Osteocyte (in vitro differentiated cells): ENCODE measurements around the gene PREX1. TPM values are rescaled to one million over a fixed set of nuclear protein-coding genes. Genes with fewer than 3 reads are reported as not detected.

Source experiments
- DNase-seq: peaks from one replicate; pipeline ENCODE4 v3.0.0; 2021; ENCODE audit warnings: mixed read lengths; ENCODE audit not compliant: unreplicated experiment; ENCODE audit errors: extremely low spot score
- H3K27ac Mint-ChIP-seq: one replicate; pipeline ENCODE4 v1.8.0; 2021; ENCODE audit warnings: mild to moderate bottlenecking, mixed read lengths; ENCODE audit not compliant: unreplicated experiment
- H3K27me3 Mint-ChIP-seq: one replicate; pipeline ENCODE4 v1.8.0; 2021; ENCODE audit warnings: mixed read lengths; ENCODE audit not compliant: unreplicated experiment
- H3K36me3 Mint-ChIP-seq: one replicate; pipeline ENCODE4 v1.8.0; 2021; ENCODE audit warnings: mixed read lengths; ENCODE audit not compliant: unreplicated experiment
- H3K4me1 Mint-ChIP-seq: one replicate; pipeline ENCODE4 v1.8.0; 2021; ENCODE audit warnings: mixed read lengths; ENCODE audit not compliant: unreplicated experiment
- H3K4me3 Mint-ChIP-seq: one replicate; pipeline ENCODE4 v1.8.0; 2021; ENCODE audit warnings: mild to moderate bottlenecking, moderate library complexity, mixed read lengths; ENCODE audit not compliant: unreplicated experiment
- H3K9me3 Mint-ChIP-seq: one replicate; pipeline ENCODE4 v1.8.0; 2021; ENCODE audit warnings: mixed read lengths; ENCODE audit not compliant: unreplicated experiment
- CTCF ChIP-seq: fragments of 200-600 bp; sonication (generic); IDR thresholded peaks from 2 replicates; pipeline ENCODE4 v1.5.0; 2021; ENCODE audit warnings: antibody characterized with exemption, mild to moderate bottlenecking, moderate library complexity
- total RNA-seq: library from RNA; stranded (reverse); gene quantifications from 2 replicates; pipeline ENCODE4 v1.2.1, GENCODE V29; 2021

The PREX1 gene
- total RNA-seq, 1 donor from 2014 or later = 24.2 TPM

GRCh38 chr20:48821261-48821920 lies 6.4 kb downstream of the PREX1 start:
- DNase-seq = no peak
- Mint-ChIP-seq H3K4me3 (no peak overlapping the region), H3K27ac (no peak overlapping the region), H3K36me3 (peaks cover 5% of the 10 kb centered on the region), H3K9me3 (no peaks in the 10 kb centered on the region), H3K27me3 (no peaks in the 10 kb centered on the region), H3K4me1 (peaks cover 29% of the 10 kb centered on the region)
- no peak for TF ChIP-seq CTCF

- Mint-ChIP-seq H3K4me1 (peaks cover 21% of the 10 kb centered on the region), H3K36me3 (peaks cover 5% of the 10 kb centered on the region), H3K9me3 (no peaks in the 10 kb centered on the region), H3K27ac (no peak overlapping the region), H3K4me3 (no peak overlapping the region), H3K27me3 (no peaks in the 10 kb centered on the region)
- DNase-seq = no peak
- no peak for TF ChIP-seq CTCF
Observed at GRCh38 chr20:48820649-48820973, 7.2 kb downstream of the PREX1 start.

- Mint-ChIP-seq H3K27ac (no peak overlapping the region), H3K9me3 (no peaks in the 10 kb centered on the region), H3K36me3 (peaks cover 5% of the 10 kb centered on the region), H3K27me3 (no peaks in the 10 kb centered on the region), H3K4me1 (peaks cover 16% of the 10 kb centered on the region), H3K4me3 (no peak overlapping the region)
- DNase-seq = no peak
- TF ChIP-seq CTCF = no peak
Observed at GRCh38 chr20:48819821-48820648, 7.8 kb downstream of the PREX1 start.

- peaks cover 6% of the 10 kb centered on the region for H3K4me1 Mint-ChIP-seq
- no peak for TF ChIP-seq CTCF
Observed at GRCh38 chr20:48819089-48819488, 8.7 kb downstream of the PREX1 start.

GRCh38 chr20:48818481-48818987 lies 9.3 kb downstream of the PREX1 start:
- DNase-seq = no peak
- H3K27me3 Mint-ChIP-seq = no peaks in the 10 kb centered on the region
- H3K9me3 Mint-ChIP-seq = no peaks in the 10 kb centered on the region
- TF ChIP-seq CTCF = no peak
- H3K4me1 Mint-ChIP-seq = peaks cover 3% of the 10 kb centered on the region
- peaks cover 5% of the 10 kb centered on the region for H3K36me3 Mint-ChIP-seq
- no peak overlapping the region for H3K4me3 Mint-ChIP-seq
- H3K27ac Mint-ChIP-seq = no peak overlapping the region

More at GRCh38 chr20:48819089-48819488, 8.7 kb downstream of the PREX1 start:
- Mint-ChIP-seq H3K4me3 (no peak overlapping the region), H3K36me3 (peaks cover 5% of the 10 kb centered on the region), H3K9me3 (no peaks in the 10 kb centered on the region), H3K27me3 (no peaks in the 10 kb centered on the region), H3K27ac (no peak overlapping the region)
- DNase-seq = no peak
